NK-92 treated with Interleukin-12 subunit alpha and Interleukin-12 subunit beta, amount 100 ng/mL, for 24 hours (cell line): Measurements from ENCODE around the gene RRP15.
"Not testable (repeated sequence)": the region's sequence is repeated elsewhere in the genome, so short reads cannot be mapped to it uniquely, and the experiment has no call there.

Experiments used
- DNase-seq: peaks from one replicate; lab custom pipeline; 2025; lab: John Stamatoyannopoulos, UW

The RRP15 gene

GRCh38 chr1:218297461-218297860 lies 12.4 kb downstream of the RRP15 start:
- DNase-seq = no peak

DNA sequence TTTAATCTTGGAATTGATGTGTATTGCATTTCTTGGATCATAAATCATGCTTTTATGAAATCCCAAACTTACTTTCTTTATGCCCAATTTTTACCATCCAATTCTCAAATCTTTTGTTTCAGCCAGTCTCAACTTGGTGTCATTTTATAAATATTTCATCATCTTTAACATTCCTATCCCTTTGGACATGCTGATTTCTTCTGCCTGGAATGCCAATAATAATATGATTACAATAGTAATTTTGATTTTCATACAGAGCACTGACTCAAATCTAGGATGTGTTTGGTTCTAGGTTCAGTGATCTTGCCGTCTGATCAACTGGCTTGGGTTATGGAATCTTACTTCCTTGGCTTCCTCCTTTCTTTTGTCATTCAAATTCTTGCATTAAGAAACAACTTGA lies 12.8 kb downstream of the RRP15 start:
- no peak for DNase-seq

- no peak for DNase-seq
These were observed 13.3 kb downstream of the RRP15 start for GRCh38 chr1:218298398-218298797.

DNA sequence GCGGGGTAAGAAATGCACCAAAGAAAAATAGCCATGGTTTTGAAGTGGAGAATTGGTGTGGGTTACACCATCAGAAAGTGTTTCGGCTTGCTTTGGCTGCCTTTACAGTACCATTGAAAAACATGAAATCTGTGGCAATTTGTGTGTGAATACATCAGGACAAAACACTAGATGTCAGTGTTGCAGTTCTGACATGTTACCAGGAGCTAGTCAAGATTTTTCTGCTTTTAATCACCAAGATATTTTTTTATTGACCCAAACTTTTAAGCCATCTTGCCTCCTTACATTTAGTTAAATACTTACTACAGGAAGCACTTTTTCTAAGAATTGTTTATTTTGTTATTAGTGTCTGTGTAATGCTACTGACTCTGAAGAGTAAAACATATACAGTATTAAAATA lies 14.3 kb downstream of the RRP15 start:
- no peak for DNase-seq

GRCh38 chr1:218301217-218301616 lies 16.1 kb downstream of the RRP15 start:
- no peak for DNase-seq

GRCh38 chr1:218302155-218302554 lies 17.1 kb downstream of the RRP15 start:
- no peak for DNase-seq

- DNase-seq = no peak
These were observed 18.2 kb downstream of the RRP15 start for GRCh38 chr1:218303176-218303879.

GRCh38 chr1:218304281-218305039 lies 19.4 kb downstream of the RRP15 start:
- DNase-seq = no peak

DNA sequence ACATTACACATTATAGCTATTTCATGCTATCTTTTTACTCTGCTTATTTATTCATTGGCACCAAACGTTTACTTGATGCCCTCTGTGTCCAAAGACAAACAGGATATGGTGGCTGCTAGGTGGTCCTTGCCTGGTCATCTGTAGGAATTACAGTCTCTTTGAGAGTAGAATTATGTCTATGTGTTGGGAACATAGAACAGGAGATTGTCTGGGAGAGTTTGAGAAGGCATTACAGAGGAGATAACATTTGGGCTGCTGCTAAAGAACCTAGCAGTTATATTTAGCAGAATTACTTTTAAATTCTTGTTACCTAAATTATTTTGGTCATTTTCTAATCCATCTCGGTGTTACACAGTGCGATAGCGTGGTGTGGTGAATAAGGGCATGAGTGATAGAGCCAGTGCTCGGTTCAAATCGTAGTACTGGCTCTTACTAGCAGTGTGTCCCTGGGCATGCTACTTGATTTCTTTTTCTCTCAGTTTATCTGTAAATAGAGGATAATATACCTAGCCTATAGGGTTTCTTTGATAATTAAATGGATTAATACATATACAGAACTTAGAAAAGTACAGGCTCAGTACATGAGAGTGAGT lies 20.5 kb downstream of the RRP15 start:
- no peak for DNase-seq

GRCh38 chr1:218312509-218312908 lies 27.4 kb downstream of the RRP15 start:
- DNase-seq = no peak

- DNase-seq = no peak
These were observed 29.2 kb downstream of the RRP15 start for GRCh38 chr1:218314316-218314715.

DNA sequence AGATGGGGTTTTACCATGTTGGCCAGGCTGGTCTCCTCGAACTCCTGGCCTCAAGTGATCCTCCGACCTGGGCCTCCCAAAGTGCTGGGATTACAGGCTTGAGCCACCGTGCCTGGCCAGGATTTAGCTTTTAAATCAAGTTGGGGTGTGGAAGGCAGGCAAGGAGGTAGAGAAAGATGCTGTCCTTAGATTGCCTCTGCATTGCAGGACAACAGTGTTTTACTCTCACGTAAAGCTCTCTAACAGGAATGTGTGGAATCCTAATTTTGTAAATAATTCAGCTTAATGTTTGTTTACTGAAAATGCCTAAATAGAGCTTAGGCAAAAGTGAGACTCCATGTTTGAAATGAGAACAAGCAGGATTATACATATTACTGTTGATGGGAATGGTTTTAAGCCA lies 30.5 kb downstream of the RRP15 start:
- no peak for DNase-seq

GRCh38 chr1:218317061-218317460 lies 32.0 kb downstream of the RRP15 start:
- no peak for DNase-seq

GRCh38 chr1:218320182-218320581 lies 35.1 kb downstream of the RRP15 start:
- not testable (repeated sequence) for DNase-seq

DNA sequence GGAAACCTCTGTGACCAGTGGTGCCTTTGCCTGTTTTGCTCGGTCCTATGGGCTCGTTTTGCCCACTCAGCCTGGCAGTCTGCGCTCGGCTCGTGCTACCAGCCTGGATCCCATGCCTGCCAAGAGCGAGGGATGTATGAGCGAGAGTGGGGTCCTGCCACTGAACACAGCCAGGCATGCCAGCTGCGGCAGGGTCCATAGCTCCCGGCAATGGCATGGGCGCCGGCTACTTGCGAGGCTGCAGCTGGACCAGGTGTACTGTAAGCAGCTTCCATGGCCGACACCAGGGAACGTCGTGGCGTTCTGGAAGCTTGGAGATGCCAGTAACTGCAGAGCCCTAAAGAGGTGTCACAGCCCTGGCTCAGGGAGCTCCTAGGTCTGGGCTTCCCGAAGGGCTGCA lies 37.7 kb downstream of the RRP15 start:
- DNase-seq = no peak

- DNase-seq = no peak
These were observed 38.6 kb downstream of the RRP15 start for GRCh38 chr1:218323568-218324225.

- DNase-seq = no peak
These were observed 39.1 kb downstream of the RRP15 start for GRCh38 chr1:218324226-218324580.

GRCh38 chr1:218328769-218329168 lies 43.7 kb downstream of the RRP15 start:
- DNase-seq = no peak

- DNase-seq = no peak
These were observed 45.0 kb downstream of the RRP15 start for GRCh38 chr1:218330043-218330623.

DNA sequence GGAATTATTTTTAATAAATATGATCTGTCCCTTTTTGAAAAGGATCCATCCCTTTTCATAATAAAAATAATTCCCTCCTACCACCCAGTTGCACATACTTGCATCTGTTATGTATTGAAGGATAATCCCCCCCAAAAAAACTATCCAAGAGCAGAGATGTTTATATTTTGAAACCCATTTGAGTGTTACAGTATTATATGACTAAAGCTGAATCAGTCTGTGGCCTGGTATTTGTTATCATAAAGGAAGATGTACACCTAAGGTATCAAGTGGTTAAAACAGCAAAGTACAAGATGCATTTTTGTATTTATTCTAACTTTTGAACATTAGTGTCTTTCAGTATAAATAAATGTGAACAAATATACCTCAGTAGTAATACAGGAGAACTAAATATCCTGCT lies 47.3 kb downstream of the RRP15 start:
- no peak for DNase-seq

DNA sequence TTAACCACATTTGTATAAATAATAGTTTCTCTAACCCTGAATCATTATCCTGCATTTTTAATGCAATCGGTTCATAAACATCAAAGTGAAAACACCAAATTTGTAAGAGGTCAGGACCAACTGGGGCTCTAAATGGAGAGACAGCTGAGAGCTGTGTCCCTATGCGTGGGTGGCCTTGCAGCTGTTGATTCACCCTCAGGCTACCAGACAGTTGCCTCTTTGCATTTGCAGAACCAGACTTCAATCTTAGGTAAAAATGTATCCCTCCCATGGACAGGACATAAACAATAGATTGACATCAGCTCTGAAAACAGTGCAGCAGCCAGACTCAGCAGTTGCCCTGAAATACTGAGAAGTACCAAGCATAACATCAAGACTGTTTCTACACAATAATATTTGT lies 51.2 kb downstream of the RRP15 start:
- no peak for DNase-seq

- no peak for DNase-seq
These were observed 54.3 kb downstream of the RRP15 start for GRCh38 chr1:218339267-218339831.
